Central memory CD8-positive, alpha-beta T cell (primary cell): Measurements from ENCODE around the gene BCL2L1.
"Not testable (repeated sequence)": the region's sequence is repeated elsewhere in the genome, so short reads cannot be mapped to it uniquely, and the experiment has no call there.

Experiments used
- ATAC-seq: fragments of 150-1000 bp; cut with Tn5 transposase; replicated peaks from 2 replicates; pipeline ENCODE4 v1.10.0; 2022; ENCODE audit warnings: mild to moderate bottlenecking, moderate FRiP score, moderate number of reproducible peaks; ENCODE audit not compliant: poor library complexity, severe bottlenecking; ENCODE audit errors: extremely low read depth
- DNase-seq, 2 donors: peaks; one replicate each; pipeline ENCODE4 v3.0.0; 2021; ENCODE audit warnings: low spot score in 2 of 2
- H3K27ac Mint-ChIP-seq: one replicate; pipeline ENCODE4 v1.8.0; 2022; ENCODE audit warnings: low read depth, mild to moderate bottlenecking, moderate library complexity, mixed read lengths
- H3K27me3 Mint-ChIP-seq: one replicate; pipeline ENCODE4 v1.8.0; 2022; ENCODE audit warnings: mixed read lengths
- H3K36me3 Mint-ChIP-seq: one replicate; pipeline ENCODE4 v1.8.0; 2022; ENCODE audit warnings: mild to moderate bottlenecking, moderate library complexity, mixed read lengths; ENCODE audit not compliant: insufficient read depth
- H3K4me1 Mint-ChIP-seq: one replicate; pipeline ENCODE4 v1.8.0; 2022; ENCODE audit warnings: mixed read lengths
- H3K4me3 Mint-ChIP-seq: one replicate; pipeline ENCODE4 v1.8.0; 2022; ENCODE audit warnings: mild to moderate bottlenecking, moderate library complexity, mixed read lengths
- H3K9me3 Mint-ChIP-seq: one replicate; pipeline ENCODE4 v1.8.0; 2022; ENCODE audit warnings: mixed read lengths

Gene BCL2L1

DNA sequence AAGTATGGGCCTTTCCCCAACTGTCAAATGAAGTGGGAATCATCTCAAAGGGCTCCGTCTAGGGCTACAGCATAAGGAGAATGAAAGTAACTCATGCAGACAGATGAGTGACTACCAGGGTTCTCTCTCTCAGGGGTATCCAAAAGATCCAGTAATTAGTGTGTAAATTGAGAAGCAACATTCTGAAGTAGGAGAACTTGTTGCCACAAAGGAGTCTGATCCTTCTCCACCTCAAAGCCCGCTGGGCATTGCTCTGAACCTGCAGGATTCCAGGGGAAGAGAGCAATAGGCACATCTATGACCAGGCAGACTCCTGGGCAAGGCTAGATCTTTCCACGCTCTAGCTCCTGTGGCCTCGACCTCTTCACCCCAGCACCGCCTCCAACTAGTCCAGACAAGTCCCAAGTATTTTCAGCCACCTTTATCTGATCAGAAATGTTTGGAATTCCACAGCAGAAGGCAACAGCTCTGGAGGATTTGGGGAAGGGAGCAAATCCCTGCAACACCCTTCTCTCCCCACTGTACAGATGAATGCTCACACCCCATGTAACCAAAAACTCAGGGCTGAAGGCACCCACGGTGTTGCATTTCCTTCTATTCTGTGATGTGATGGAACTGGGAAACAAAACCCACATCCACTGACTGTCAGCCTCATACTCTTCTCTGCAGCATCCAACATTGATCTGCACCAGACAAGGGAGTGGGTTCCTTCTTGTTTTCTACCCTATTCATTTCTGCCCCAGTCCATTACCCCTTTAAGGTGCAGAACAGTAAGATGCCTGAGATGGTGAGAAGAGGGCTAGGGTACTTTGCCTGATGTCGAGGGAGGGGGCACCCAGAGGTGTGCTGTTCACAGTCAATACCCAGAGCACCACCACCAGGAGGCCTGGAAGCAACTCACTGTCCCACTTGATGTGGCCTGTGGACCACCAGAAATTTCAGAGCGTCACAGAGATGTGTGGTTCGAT lies 44.0 kb downstream of the BCL2L1 start:
- Mint-ChIP-seq H3K27me3 (no peaks in the 10 kb centered on the region), H3K4me3 (peak overlapping the region; percentile 33), H3K9me3 (no peaks in the 10 kb centered on the region), H3K36me3 (peaks cover 15% of the 10 kb centered on the region), H3K4me1 (peaks cover 90% of the 10 kb centered on the region), H3K27ac (peak overlapping the region; percentile 72)
- no peak for ATAC-seq
- DNase-seq: no peak

- DNase-seq: no peak
- H3K4me3 Mint-ChIP-seq: peak overlapping the region; percentile 97
- no peaks in the 10 kb centered on the region for H3K27me3 Mint-ChIP-seq
- H3K4me1 Mint-ChIP-seq: peaks cover 86% of the 10 kb centered on the region
- peaks cover 12% of the 10 kb centered on the region for H3K36me3 Mint-ChIP-seq
- ATAC-seq: no peak
- H3K27ac Mint-ChIP-seq: peak overlapping the region; percentile 72
- no peaks in the 10 kb centered on the region for H3K9me3 Mint-ChIP-seq
Measured at GRCh38 chr20:31677553-31678260, 45.0 kb downstream of the BCL2L1 start.

GRCh38 chr20:31676609-31676989 lies 46.1 kb downstream of the BCL2L1 start:
- peaks cover 84% of the 10 kb centered on the region for H3K4me1 Mint-ChIP-seq
- H3K4me3 Mint-ChIP-seq: peak overlapping the region; percentile 97
- no peaks in the 10 kb centered on the region for H3K27me3 Mint-ChIP-seq
- DNase-seq: no peak
- no peak for ATAC-seq
- no peaks in the 10 kb centered on the region for H3K9me3 Mint-ChIP-seq
- H3K27ac Mint-ChIP-seq: peak overlapping the region; percentile 98
- H3K36me3 Mint-ChIP-seq: peaks cover 11% of the 10 kb centered on the region

DNA sequence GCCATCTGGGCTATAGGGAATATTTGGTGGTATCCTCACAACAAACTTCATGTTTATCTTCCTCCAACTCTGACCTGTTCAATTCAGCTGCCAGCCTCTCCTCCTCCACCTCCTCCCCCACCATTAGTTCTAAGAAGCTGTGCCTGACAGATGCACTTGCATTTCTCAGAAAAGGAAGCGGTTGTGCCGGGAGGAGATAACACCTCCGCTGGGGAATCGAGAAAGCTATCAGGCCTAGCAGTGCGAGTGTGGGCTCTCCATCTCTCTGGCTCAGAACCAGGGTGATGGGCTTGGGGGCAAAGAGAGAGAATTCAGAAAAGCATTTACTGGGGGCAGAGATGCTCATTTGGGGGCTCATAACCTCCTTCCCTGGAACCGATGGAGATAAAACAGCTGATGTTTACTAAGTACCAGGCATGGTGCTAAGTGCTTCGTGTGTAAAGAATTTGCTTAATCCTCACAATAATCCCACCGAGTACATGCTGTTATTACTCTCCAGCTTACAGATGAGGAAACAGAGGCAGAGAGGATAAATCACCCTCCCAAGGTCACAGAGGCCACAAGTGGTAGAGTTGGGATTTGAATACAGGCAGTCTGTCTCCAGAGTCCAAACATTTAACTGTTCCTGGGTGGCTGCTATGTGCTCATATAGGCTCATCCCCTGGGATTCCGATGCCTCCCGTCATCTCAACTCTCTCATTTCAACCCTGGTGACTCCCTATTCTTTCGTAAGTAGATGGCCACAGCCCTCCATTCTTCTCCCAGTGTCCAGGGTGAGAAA lies 46.6 kb downstream of the BCL2L1 start:
- Mint-ChIP-seq H3K27ac (peak overlapping the region; percentile 98), H3K36me3 (peaks cover 13% of the 10 kb centered on the region), H3K4me1 (peaks cover 84% of the 10 kb centered on the region), H3K4me3 (peak overlapping the region; percentile 97), H3K27me3 (no peaks in the 10 kb centered on the region), H3K9me3 (no peaks in the 10 kb centered on the region)
- ATAC-seq (peak; percentile 71), DNase-seq (peak; percentile 27 to 43)

GRCh38 chr20:31674895-31675827 lies 47.5 kb downstream of the BCL2L1 start:
- H3K4me1 Mint-ChIP-seq: peaks cover 77% of the 10 kb centered on the region
- no peaks in the 10 kb centered on the region for H3K27me3 Mint-ChIP-seq
- peak overlapping the region; percentile 98 for H3K27ac Mint-ChIP-seq
- H3K4me3 Mint-ChIP-seq: peak overlapping the region; percentile 97
- H3K9me3 Mint-ChIP-seq: no peaks in the 10 kb centered on the region
- ATAC-seq (peak; percentile 78), DNase-seq (peak; percentile 27 to 50)
- peaks cover 10% of the 10 kb centered on the region for H3K36me3 Mint-ChIP-seq

GRCh38 chr20:31673943-31674463 lies 48.7 kb downstream of the BCL2L1 start:
- DNase-seq (no peak), ATAC-seq (peak; percentile 44)
- Mint-ChIP-seq H3K4me1 (peaks cover 76% of the 10 kb centered on the region), H3K36me3 (peaks cover 10% of the 10 kb centered on the region), H3K9me3 (no peaks in the 10 kb centered on the region), H3K27ac (peak overlapping the region; percentile 98), H3K27me3 (no peaks in the 10 kb centered on the region), H3K4me3 (peak overlapping the region; percentile 97)

- Mint-ChIP-seq H3K9me3 (no peaks in the 10 kb centered on the region), H3K27me3 (no peaks in the 10 kb centered on the region), H3K4me1 (peaks cover 70% of the 10 kb centered on the region), H3K4me3 (no peak overlapping the region), H3K36me3 (peaks cover 10% of the 10 kb centered on the region), H3K27ac (peak overlapping the region; percentile 98)
- DNase-seq: no peak
- ATAC-seq: no peak
Measured at GRCh38 chr20:31673435-31673834, 49.2 kb downstream of the BCL2L1 start.

- ATAC-seq: no peak
- Mint-ChIP-seq H3K4me3 (no peak overlapping the region), H3K27me3 (no peaks in the 10 kb centered on the region), H3K27ac (peak overlapping the region; percentile 91), H3K9me3 (no peaks in the 10 kb centered on the region), H3K4me1 (peaks cover 71% of the 10 kb centered on the region), H3K36me3 (peaks cover 13% of the 10 kb centered on the region)
- no peak for DNase-seq
Measured at GRCh38 chr20:31671324-31671723, 51.3 kb downstream of the BCL2L1 start.

- Mint-ChIP-seq H3K27ac (peak overlapping the region; percentile 92), H3K36me3 (peaks cover 14% of the 10 kb centered on the region), H3K4me3 (no peak overlapping the region), H3K4me1 (peaks cover 71% of the 10 kb centered on the region), H3K27me3 (no peaks in the 10 kb centered on the region), H3K9me3 (no peaks in the 10 kb centered on the region)
- ATAC-seq (no peak), DNase-seq (no peak)
Measured at GRCh38 chr20:31670371-31671228, 52.1 kb downstream of the BCL2L1 start.

DNA sequence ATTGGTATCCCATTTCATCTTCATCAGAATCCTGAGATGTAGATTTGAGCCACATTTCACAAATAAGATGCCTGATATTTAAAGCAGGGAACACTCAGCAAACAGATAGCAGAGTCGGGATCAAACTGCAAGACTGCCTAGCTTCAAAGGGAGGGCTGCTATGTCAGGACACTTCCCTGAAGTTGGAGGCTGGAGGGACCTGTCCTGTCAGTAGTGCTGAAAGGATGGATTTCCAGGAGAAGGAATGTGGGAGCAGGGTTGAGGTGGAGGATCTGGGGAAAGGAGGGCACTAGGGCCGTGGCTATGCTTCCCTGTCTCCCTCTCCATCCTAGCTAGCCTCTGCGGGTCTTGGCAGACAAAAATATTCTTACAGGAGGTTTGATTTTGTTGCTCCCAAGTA lies 52.8 kb downstream of the BCL2L1 start:
- peaks cover 13% of the 10 kb centered on the region for H3K36me3 Mint-ChIP-seq
- ATAC-seq: no peak
- H3K9me3 Mint-ChIP-seq: no peaks in the 10 kb centered on the region
- H3K27me3 Mint-ChIP-seq: no peaks in the 10 kb centered on the region
- H3K27ac Mint-ChIP-seq: peak overlapping the region; percentile 92
- no peak for DNase-seq
- H3K4me1 Mint-ChIP-seq: peaks cover 66% of the 10 kb centered on the region
- H3K4me3 Mint-ChIP-seq: no peak overlapping the region

DNA sequence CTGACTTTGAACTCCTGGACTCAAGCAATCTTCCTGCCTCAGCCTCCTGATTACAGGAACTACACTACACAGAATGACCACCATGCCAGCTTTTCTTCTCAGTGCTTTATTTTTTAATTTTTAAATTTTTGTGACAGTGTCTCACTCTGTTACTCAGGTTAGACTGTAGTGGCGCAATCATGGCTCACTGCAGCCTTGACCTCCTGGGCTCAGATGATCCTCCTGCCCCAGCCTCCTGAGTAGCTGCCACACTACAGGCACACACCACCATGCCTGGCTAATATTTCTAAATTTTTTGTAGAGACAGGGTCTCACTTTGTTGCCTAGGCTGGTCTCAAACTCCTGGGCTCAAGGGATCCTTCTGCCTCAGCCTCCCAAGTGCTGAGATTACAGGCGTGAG lies 53.7 kb downstream of the BCL2L1 start:
- H3K27ac Mint-ChIP-seq: peak overlapping the region; percentile 92
- H3K9me3 Mint-ChIP-seq, ATAC-seq, H3K4me3 Mint-ChIP-seq, DNase-seq, H3K27me3 Mint-ChIP-seq: not testable (repeated sequence)
- peaks cover 69% of the 10 kb centered on the region for H3K4me1 Mint-ChIP-seq
- H3K36me3 Mint-ChIP-seq: peaks cover 14% of the 10 kb centered on the region
